HFF-Myc (cell line): ENCODE data around the gene LYRM2.

Experiments
- DNase-seq: peaks from one replicate; pipeline ENCODE4 v3.0.0-alpha.2; 2011; ENCODE audit warnings: low read depth; ENCODE audit errors: extremely low read depth
- H3K4me3 ChIP-seq: replicated peaks from 2 replicates; pipeline ENCODE4 v1.5.1; 2011; ENCODE audit warnings: low read depth, mild to moderate bottlenecking, control low read depth, low read length
- CTCF ChIP-seq: IDR thresholded peaks from 2 replicates; pipeline ENCODE4 v1.5.1; 2012; ENCODE audit warnings: mild to moderate bottlenecking, low read depth, low read length, control low read depth; ENCODE audit errors: missing control alignments

Gene LYRM2

GRCh38 chr6:89575562-89575960 is 63.0 kb downstream of the LYRM2 start:
- TF ChIP-seq CTCF = no peak
- DNase-seq = no peak
- no peak overlapping the region for H3K4me3 ChIP-seq

GRCh38 chr6:89574910-89575561 is 63.5 kb downstream of the LYRM2 start:
- no peak overlapping the region for H3K4me3 ChIP-seq
- no peak for TF ChIP-seq CTCF
- no peak for DNase-seq

- DNase-seq = no peak
- TF ChIP-seq CTCF = no peak
- no peak overlapping the region for H3K4me3 ChIP-seq
Observed at GRCh38 chr6:89567630-89568390, 70.7 kb downstream of the LYRM2 start.

- no peak for DNase-seq
- no peak for TF ChIP-seq CTCF
- no peak overlapping the region for H3K4me3 ChIP-seq
Observed at GRCh38 chr6:89566930-89567629, 71.5 kb downstream of the LYRM2 start.

GRCh38 chr6:89566008-89566800 is 72.3 kb downstream of the LYRM2 start:
- no peak for DNase-seq
- TF ChIP-seq CTCF = no peak
- H3K4me3 ChIP-seq = no peak overlapping the region

GRCh38 chr6:89564752-89565427 is 73.7 kb downstream of the LYRM2 start:
- no peak for DNase-seq
- TF ChIP-seq CTCF = no peak
- H3K4me3 ChIP-seq = no peak overlapping the region
